NCI-H1436 (cell line): ENCODE results near the gene TAAR5.
"Not testable (repeated sequence)": the region's sequence is repeated elsewhere in the genome, so short reads cannot be mapped to it uniquely, and the experiment has no call there.

ENCODE experiments used
- DNase-seq: peaks from one replicate; lab custom pipeline; 2025; lab: John Stamatoyannopoulos, UW

TAAR5 gene

GRCh38 chr6:132589454-132589853 is at the start of gene TAAR5:
Gene TAAR5 (minus strand): TSS chr6:132589741. CDS start chr6:132589686, 55 bp downstream.
- no peak for DNase-seq

GRCh38 chr6:132637135-132637534 is 47.6 kb upstream of the TAAR5 start:
- DNase-seq: not testable (repeated sequence)

GRCh38 chr6:132635906-132636305 is 46.4 kb upstream of the TAAR5 start:
- not testable (repeated sequence) for DNase-seq

- DNase-seq: not testable (repeated sequence)
Measured at GRCh38 chr6:132635288-132635687, 45.7 kb upstream of the TAAR5 start.

GRCh38 chr6:132634796-132635195 is 45.3 kb upstream of the TAAR5 start:
- no peak for DNase-seq

GRCh38 chr6:132633362-132633761 is 43.8 kb upstream of the TAAR5 start:
- no peak for DNase-seq

GRCh38 chr6:132624175-132624574 is 34.6 kb upstream of the TAAR5 start, which contains the start of gene TAAR2:
Gene TAAR2 (minus strand): TSS chr6:132624275. CDS start chr6:132624275, 0 bp downstream.
- DNase-seq: no peak

GRCh38 chr6:132623106-132623845 is 33.7 kb upstream of the TAAR5 start:
- no peak for DNase-seq

- DNase-seq: no peak
Measured at GRCh38 chr6:132616677-132617076, 27.1 kb upstream of the TAAR5 start.

GRCh38 chr6:132614554-132614953 is 25.0 kb upstream of the TAAR5 start:
- DNase-seq: no peak

- no peak for DNase-seq
Measured at GRCh38 chr6:132612449-132613108, 23.0 kb upstream of the TAAR5 start.

GRCh38 chr6:132611616-132612015 is 22.1 kb upstream of the TAAR5 start:
- no peak for DNase-seq

- DNase-seq: no peak
Measured at GRCh38 chr6:132607544-132608233, 18.1 kb upstream of the TAAR5 start.

GRCh38 chr6:132604635-132605152 is 15.2 kb upstream of the TAAR5 start:
- no peak for DNase-seq

- DNase-seq: not testable (repeated sequence)
Measured at GRCh38 chr6:132600900-132601299, 11.4 kb upstream of the TAAR5 start.

- no peak for DNase-seq
Measured at GRCh38 chr6:132598473-132598872, 8.9 kb upstream of the TAAR5 start.

GRCh38 chr6:132596201-132596600 is 6.7 kb upstream of the TAAR5 start:
- DNase-seq: no peak

GRCh38 chr6:132592855-132593254 is 3.3 kb upstream of the TAAR5 start:
- DNase-seq: no peak

- DNase-seq: no peak
Measured at GRCh38 chr6:132590362-132590761, 821 bp upstream of the TAAR5 start.

GRCh38 chr6:132587424-132587823 is 2.1 kb downstream of the TAAR5 start:
- DNase-seq: no peak

- no peak for DNase-seq
Measured at GRCh38 chr6:132584698-132585097, 4.8 kb downstream of the TAAR5 start.

- DNase-seq: no peak
Measured at GRCh38 chr6:132571774-132572173, 17.8 kb downstream of the TAAR5 start.
